ENCODE measurements around the gene NFATC2.

DNA sequence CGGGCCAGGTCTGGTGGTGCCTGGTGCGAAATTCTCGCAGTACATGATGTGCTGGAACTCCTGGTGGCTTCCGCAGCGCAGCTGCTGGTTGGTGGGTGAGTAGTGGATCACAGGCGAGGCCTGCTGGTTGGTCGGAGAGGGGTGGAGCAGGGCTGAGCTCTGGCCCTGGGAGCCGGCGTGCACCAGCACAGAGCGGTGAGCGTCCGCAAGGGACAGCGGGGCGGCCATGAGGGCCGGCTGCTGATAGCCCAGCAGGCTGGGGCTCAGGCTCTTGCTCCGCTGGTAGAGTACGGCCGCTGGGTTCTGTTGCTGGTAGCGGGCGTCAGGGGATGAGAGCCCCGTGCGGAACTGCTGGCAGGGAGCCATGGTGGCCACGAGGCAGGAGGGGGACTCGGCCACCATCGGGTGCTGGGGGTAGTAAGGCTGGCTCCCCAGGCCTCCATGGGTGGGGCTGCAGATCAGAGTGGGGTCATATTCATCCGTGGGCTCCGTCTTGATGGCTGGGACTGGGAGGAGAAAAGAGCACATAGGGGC lies 110.2 kb downstream of the NFATC2 start:
- TF ChIP-seq CTCF (IDR thresholded peaks at IDR 0.05; ENCODE audit: poor library complexity) (no peak), EZH2 (IDR thresholded peaks at IDR 0.05; ENCODE audit: borderline replicate concordance) (no peak), EZH2phosphoT487 (IDR thresholded peaks at IDR 0.05; ENCODE audit: low read depth, severe bottlenecking, unreplicated experiment) (no peak)
